Measurements from ENCODE around the gene MYRFL. TPM values are rescaled to one million over a fixed set of nuclear protein-coding genes. Genes with fewer than 3 reads are reported as not detected.

MYRFL gene
- total RNA-seq, 4 donors from 2014 or later = not detected

DNA sequence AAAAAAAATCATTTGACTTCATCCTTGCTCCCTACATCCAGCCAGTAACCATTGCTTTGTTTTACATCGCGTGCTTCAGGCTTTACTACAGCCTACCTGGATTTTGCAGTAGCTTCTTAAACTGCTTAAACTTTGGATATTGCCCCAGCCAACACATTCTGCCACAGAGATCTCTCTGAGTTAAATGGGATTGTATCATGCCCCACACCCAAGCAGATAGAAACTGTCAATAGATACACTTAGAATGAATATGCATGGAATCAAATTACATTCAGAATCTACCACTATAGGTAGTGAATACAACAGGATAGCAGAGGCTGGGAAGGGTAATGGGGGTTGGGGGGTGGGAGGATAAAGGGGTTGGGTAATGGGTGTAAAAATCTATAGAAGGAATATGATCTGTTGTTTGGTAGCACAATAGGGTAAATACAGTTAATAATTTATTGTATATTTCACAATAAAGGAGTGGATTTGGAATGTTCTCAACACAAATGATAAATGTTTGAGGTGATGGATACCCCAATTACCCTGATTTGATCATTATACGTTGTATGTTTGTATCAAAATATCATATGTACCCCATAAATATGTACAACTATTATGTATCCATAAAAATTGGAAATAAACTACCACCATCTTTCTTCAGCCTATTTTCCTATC lies 2.7 kb upstream of the MYRFL start:
- TF ChIP-seq, protein P1, sequence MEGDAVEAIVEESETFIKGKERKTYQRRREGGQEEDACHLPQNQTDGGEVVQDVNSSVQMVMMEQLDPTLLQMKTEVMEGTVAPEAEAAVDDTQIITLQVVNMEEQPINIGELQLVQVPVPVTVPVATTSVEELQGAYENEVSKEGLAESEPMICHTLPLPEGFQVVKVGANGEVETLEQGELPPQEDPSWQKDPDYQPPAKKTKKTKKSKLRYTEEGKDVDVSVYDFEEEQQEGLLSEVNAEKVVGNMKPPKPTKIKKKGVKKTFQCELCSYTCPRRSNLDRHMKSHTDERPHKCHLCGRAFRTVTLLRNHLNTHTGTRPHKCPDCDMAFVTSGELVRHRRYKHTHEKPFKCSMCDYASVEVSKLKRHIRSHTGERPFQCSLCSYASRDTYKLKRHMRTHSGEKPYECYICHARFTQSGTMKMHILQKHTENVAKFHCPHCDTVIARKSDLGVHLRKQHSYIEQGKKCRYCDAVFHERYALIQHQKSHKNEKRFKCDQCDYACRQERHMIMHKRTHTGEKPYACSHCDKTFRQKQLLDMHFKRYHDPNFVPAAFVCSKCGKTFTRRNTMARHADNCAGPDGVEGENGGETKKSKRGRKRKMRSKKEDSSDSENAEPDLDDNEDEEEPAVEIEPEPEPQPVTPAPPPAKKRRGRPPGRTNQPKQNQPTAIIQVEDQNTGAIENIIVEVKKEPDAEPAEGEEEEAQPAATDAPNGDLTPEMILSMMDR (IDR thresholded peaks at IDR 0.05) = no peak
- no peak for TF ChIP-seq POLR2AphosphoS5 (IDR thresholded peaks at IDR 0.05)
- TF ChIP-seq EP300 (IDR thresholded peaks at IDR 0.05) = no peak
- no peak for TF ChIP-seq POLR2A (IDR thresholded peaks at IDR 0.05; ENCODE audit: low read depth)
- Histone ChIP-seq H3K9me3 (no peaks in the 10 kb centered on the region), H3K4me3 (no peak overlapping the region), H3K36me3 (no peaks in the 10 kb centered on the region), H3K4me1 (peaks cover 0 to 9% (median 3%) of the 10 kb centered on the region in 4 donors), H3K27ac (replicated peaks in 1 of 4) (no peak overlapping the region), H3K27me3 (no peaks in the 10 kb centered on the region)
- WGBS = 83% methylated on average over 3 of the region's 3 CpGs
- intact Hi-C loops (cut with DNase I) = no loop called here
- no peak for DNase-seq (ENCODE audit: extremely low spot score)

DNA sequence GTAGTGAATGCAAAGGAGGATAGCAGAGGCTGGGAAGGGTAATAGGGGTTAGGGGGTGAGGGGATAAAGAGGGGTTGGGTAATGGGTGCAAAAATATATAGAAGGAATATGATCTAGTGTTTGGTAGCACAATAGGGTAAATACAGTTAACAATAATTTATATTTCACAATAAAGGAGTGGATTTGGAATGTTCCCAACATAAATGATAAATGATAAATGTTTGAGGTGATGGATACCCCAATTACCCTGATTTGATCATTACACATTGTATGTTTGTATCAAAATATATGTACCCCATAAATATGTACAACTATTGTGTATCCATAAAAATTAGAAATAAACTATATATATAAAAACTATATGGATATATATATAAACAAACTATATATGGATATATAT lies 999 bp upstream of the MYRFL start:
- no peak overlapping the region for H3K4me3 ChIP-seq
- no peak for DNase-seq (ENCODE audit: extremely low spot score)
- H3K27ac ChIP-seq (replicated peaks in 1 of 4) = no peak overlapping the region
- H3K36me3 ChIP-seq = no peaks in the 10 kb centered on the region
- peaks cover 0 to 9% (median 3%) of the 10 kb centered on the region in 4 donors for H3K4me1 ChIP-seq
- intact Hi-C loops (cut with DNase I) = no loop called here
- no peaks in the 10 kb centered on the region for H3K27me3 ChIP-seq
- TF ChIP-seq POLR2AphosphoS5 (IDR thresholded peaks at IDR 0.05) (no peak), POLR2A (IDR thresholded peaks at IDR 0.05; ENCODE audit: low read depth) (no peak), EP300 (IDR thresholded peaks at IDR 0.05) (no peak)
- TF ChIP-seq, protein P1 (IDR thresholded peaks at IDR 0.05) = no peak
- no peaks in the 10 kb centered on the region for H3K9me3 ChIP-seq

DNA sequence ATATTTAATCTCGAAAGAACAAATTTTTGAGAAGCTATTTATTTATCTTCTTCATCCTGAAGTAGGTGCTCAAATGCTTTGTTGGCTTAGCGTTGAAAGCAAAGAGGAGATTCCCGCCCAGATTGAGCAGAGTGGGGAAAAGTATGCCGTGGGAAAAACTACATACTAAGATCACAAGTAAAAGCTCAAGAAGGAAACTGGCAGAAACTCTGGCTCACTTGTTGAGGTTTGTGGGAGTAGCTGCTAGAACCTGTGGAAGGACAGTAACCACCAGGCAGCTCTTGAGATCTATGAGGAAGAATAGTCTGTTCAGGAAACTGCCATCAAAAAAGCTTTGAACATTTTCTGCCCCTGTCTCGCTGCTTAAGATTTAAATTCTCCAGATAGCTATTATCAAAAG lies 3.9 kb downstream of the MYRFL start:
- Histone ChIP-seq H3K27ac (replicated peaks in 1 of 4) (no peak overlapping the region), H3K27me3 (no peaks in the 10 kb centered on the region), H3K4me3 (no peak overlapping the region), H3K36me3 (no peaks in the 10 kb centered on the region), H3K4me1 (no peaks in the 10 kb centered on the region), H3K9me3 (no peaks in the 10 kb centered on the region)
- no peak for TF ChIP-seq POLR2A (IDR thresholded peaks at IDR 0.05; ENCODE audit: low read depth)
- TF ChIP-seq POLR2AphosphoS5 (IDR thresholded peaks at IDR 0.05) = no peak
- no peak for TF ChIP-seq EP300 (IDR thresholded peaks at IDR 0.05)
- TF ChIP-seq, protein P1 (IDR thresholded peaks at IDR 0.05) = no peak
- intact Hi-C loops (cut with DNase I) = no loop called here
- WGBS = 72% methylated on average over 5 of the region's 5 CpGs
- DNase-seq (ENCODE audit: extremely low spot score) = no peak

DNA sequence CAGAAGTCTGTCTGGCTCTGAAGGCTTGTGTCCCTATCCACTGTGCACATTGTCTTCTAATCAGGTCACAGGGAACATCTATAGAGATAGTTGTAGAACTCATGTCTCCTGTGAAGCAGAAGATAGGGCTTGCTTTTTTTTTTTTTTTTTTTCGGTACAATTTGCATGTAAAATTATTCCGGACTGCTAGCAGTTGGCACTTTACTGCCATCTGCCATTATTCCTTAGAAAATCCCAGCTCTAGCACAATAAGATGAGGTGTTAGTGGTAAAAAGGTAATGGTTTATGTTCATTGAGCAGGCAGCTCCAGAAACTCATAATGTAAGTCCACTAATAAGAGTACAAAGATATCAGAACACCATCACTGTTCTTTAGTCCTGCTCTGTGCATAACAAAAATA lies 8.7 kb downstream of the MYRFL start:
- Histone ChIP-seq H3K27me3 (no peaks in the 10 kb centered on the region), H3K4me1 (no peaks in the 10 kb centered on the region), H3K4me3 (no peak overlapping the region), H3K27ac (replicated peaks in 1 of 4) (no peak overlapping the region), H3K36me3 (no peaks in the 10 kb centered on the region), H3K9me3 (no peaks in the 10 kb centered on the region)
- 80% methylated on average over 2 of the region's 2 CpGs for WGBS
- no peak for TF ChIP-seq EP300 (IDR thresholded peaks at IDR 0.05)
- TF ChIP-seq, protein P1 (IDR thresholded peaks at IDR 0.05) = no peak
- TF ChIP-seq POLR2A (IDR thresholded peaks at IDR 0.05; ENCODE audit: low read depth) = no peak
- TF ChIP-seq POLR2AphosphoS5 (IDR thresholded peaks at IDR 0.05) = no peak
- DNase-seq (ENCODE audit: extremely low spot score) = no peak
- intact Hi-C loops (cut with DNase I) = no loop called here

DNA sequence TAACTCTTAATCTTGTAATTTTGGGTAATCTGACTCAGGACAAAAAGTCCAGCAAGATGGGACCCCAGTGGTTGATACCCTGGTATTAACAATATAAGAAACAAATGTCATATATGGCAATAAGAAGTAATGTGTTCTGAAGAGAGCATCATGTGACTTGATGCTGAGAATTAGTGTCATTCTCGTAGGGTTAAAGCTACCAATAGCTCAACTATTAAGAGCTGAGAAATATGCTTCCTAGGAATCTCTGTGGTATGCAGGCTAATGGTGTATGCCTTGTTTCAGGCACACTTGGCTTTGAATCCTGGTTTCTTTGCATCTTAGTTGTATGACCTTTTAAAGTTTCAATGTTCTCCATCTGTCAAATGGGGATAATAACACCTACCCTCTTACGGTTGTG lies 9.1 kb downstream of the MYRFL start:
- no peak overlapping the region for H3K27ac ChIP-seq (replicated peaks in 1 of 4)
- no peak overlapping the region for H3K4me3 ChIP-seq
- H3K27me3 ChIP-seq = no peaks in the 10 kb centered on the region
- intact Hi-C loops (cut with DNase I) = no loop called here
- H3K36me3 ChIP-seq = no peaks in the 10 kb centered on the region
- H3K4me1 ChIP-seq = no peaks in the 10 kb centered on the region
- 48% methylated on average over 2 of the region's 2 CpGs for WGBS
- no peak for DNase-seq (ENCODE audit: extremely low spot score)
- H3K9me3 ChIP-seq = no peaks in the 10 kb centered on the region
- TF ChIP-seq POLR2AphosphoS5 (IDR thresholded peaks at IDR 0.05) = no peak
- TF ChIP-seq EP300 (IDR thresholded peaks at IDR 0.05) = no peak
- no peak for TF ChIP-seq POLR2A (IDR thresholded peaks at IDR 0.05; ENCODE audit: low read depth)
- TF ChIP-seq, protein P1 (IDR thresholded peaks at IDR 0.05) = no peak
